GM12878 (cell line): ENCODE results near the gene F12. TPM values are rescaled to one million over a fixed set of nuclear protein-coding genes. Genes with fewer than 3 reads are reported as not detected.

Experiments
- ATAC-seq: fragments of 200-7000 bp; cut with Tn5 transposase; 3 replicates; pipeline ENCODE4 v1.9.1; 2020; ENCODE audit warnings: mild to moderate bottlenecking, moderate library complexity
- BruUV-seq: library from RNA; stranded (reverse); fragments of 400-500 nt; replicated peaks from 2 replicates; lab custom pipeline; 2021; lab: Mats Ljungman, UMichigan
- CTCF ChIA-PET: fragments of 300-600 bp; sonication (Branson Sonifier 250); formaldehyde crosslinking; extraction: SDS; loops from one replicate; lab custom pipeline; 2021; ENCODE audit warnings: inconsistent platforms; lab: Yijun Ruan, JAX
- POLR2A ChIA-PET: fragments of 350-600 bp; formaldehyde crosslinking; extraction: SDS; loops from one replicate; lab custom pipeline; 2021; ENCODE audit warnings: inconsistent platforms; lab: Charles Lee
- RAD21 ChIA-PET: fragments of 300-600 bp; sonication (Branson Sonifier 250); formaldehyde crosslinking; loops from one replicate; lab custom pipeline; 2023; ENCODE audit warnings: antibody characterized with exemption; ENCODE audit not compliant: unreplicated experiment; lab: Charles Lee
- SMC1A ChIA-PET: fragments of 300-600 bp; sonication (Branson Sonifier 250); formaldehyde crosslinking; loops from one replicate; lab custom pipeline; 2023; ENCODE audit not compliant: unreplicated experiment, uncharacterized antibody; lab: Charles Lee
- DNase-seq: peaks from one replicate; pipeline ENCODE4 v3.0.0-alpha.2; 2011; ENCODE audit warnings: low read depth, low spot score
- FAIRE-seq: peaks from 3 replicates; lab custom pipeline; 2011; peaks lifted over from hg19 to GRCh38; lab: Jason Lieb, UNC
- H2AFZ ChIP-seq: 2 replicates; pipeline ENCODE4 v1.6.0; 2011; ENCODE audit warnings: low read depth, low read length, control low read depth; ENCODE audit not compliant: control insufficient read depth
- H3K27ac ChIP-seq: 2 replicates; pipeline ENCODE4 v1.5.1; 2011; ENCODE audit warnings: control low read depth; ENCODE audit not compliant: control insufficient read depth, insufficient read depth
- H3K27me3 ChIP-seq, 2 experiments: replicated peaks in 1 of 2; 2 replicates each; pipeline versions ENCODE4 v1.6.0 to v1.6.1; 2011; ENCODE audit warnings: low read length in 1 of 2; ENCODE audit not compliant: control insufficient read depth in 2 of 2, insufficient read depth in 2 of 2
- H3K36me3 ChIP-seq, 2 experiments: 2 replicates each; pipeline ENCODE4 v1.5.1; 2011; ENCODE audit warnings: low read length in 1 of 2; ENCODE audit not compliant: control insufficient read depth in 2 of 2, insufficient read depth in 2 of 2
- H3K4me1 ChIP-seq: 2 replicates; pipeline ENCODE4 v1.6.1; 2011; ENCODE audit warnings: mild to moderate bottlenecking, low read length, moderate library complexity, mixed read lengths; ENCODE audit not compliant: control insufficient read depth, insufficient read depth
- H3K4me2 ChIP-seq: 2 replicates; pipeline ENCODE4 v1.6.0; 2011; ENCODE audit warnings: control low read depth; ENCODE audit not compliant: control insufficient read depth, insufficient read depth
- H3K4me3 ChIP-seq: fragments of 200-600 bp; sonication (generic); 2 replicates; pipeline ENCODE4 v1.5.1; 2016
- H3K79me2 ChIP-seq: 2 replicates; pipeline ENCODE4 v1.6.0; 2011; ENCODE audit warnings: low read length; ENCODE audit not compliant: control insufficient read depth, insufficient read depth
- H3K9ac ChIP-seq: 2 replicates; pipeline ENCODE4 v1.8.0; 2011; ENCODE audit warnings: low read length, control low read depth, mixed read lengths; ENCODE audit not compliant: control insufficient read depth, insufficient read depth
- H3K9me3 ChIP-seq: replicated peaks from 3 replicates; pipeline ENCODE4 v1.5.1; 2011; ENCODE audit warnings: mild to moderate bottlenecking, low read length; ENCODE audit not compliant: control insufficient read depth, insufficient read depth
- H4K20me1 ChIP-seq: 2 replicates; pipeline ENCODE4 v1.6.0; 2011; ENCODE audit not compliant: control insufficient read depth, insufficient read depth
- CTCF ChIP-seq, 3 experiments: IDR thresholded peaks in 2 of 3; conservative IDR thresholded peaks in 1 of 3; 2 replicates each; pipeline ENCODE4 v1.5.1; 2011; ENCODE audit warnings: low read depth in 3 of 3, low read length in 3 of 3, mild to moderate bottlenecking in 3 of 3, control low read depth in 2 of 3, moderate library complexity in 2 of 3, inconsistent platforms in 1 of 3, mixed read lengths in 1 of 3; ENCODE audit not compliant: control insufficient read depth in 2 of 3, insufficient read depth in 1 of 3; ENCODE audit errors: extremely low read depth in 1 of 3
- NR2C2 ChIP-seq: IDR thresholded peaks from 2 replicates; pipeline ENCODE4 v1.6.1; 2011; ENCODE audit warnings: borderline replicate concordance, low read depth; ENCODE audit not compliant: control insufficient read depth, insufficient read length
- RAD21 ChIP-seq: IDR thresholded peaks from 2 replicates; pipeline ENCODE4 v1.6.1; 2011; ENCODE audit warnings: mild to moderate bottlenecking, low read depth, low read length, moderate library complexity; ENCODE audit not compliant: insufficient read depth
- RFX5 ChIP-seq: IDR thresholded peaks from 2 replicates; pipeline ENCODE4 v1.6.1; 2011; ENCODE audit warnings: low read depth, low read length, improper control_type of control experiment
- SMC3 ChIP-seq: IDR thresholded peaks from 2 replicates; pipeline ENCODE4 v1.6.1; 2011; ENCODE audit warnings: low read length, improper control_type of control experiment, borderline replicate concordance
- WGBS: methylation state at CpG from one replicate; pipeline ENCODE4 v1.1.6; 2016; ENCODE audit warnings: low lambda C conversion rate; ENCODE audit not compliant: insufficient replicate concordance, insufficient coverage; ENCODE audit errors: missing lambda C conversion rate; 5-methylcytosine and 5-hydroxymethylcytosine counted together
- in situ Hi-C: fragments of 300-500 bp; cut with MboI; formaldehyde crosslinking; loops from 9 replicates; pipeline ENCODE4 v1.14.3; 2018; ENCODE audit warnings: mixed read lengths
- intact Hi-C: fragments of 100-400 bp; cut with micrococcal nuclease; formaldehyde crosslinking; loops from one replicate; pipeline ENCODE4 v1.14.2; 2022; ENCODE audit not compliant: unreplicated experiment
- polyA plus RNA-seq, 11 experiments: library from polyadenylated mRNA; depleted of rRNA in 4 of 11; unstranded in 6 of 11; stranded (reverse) in 5 of 11; fragments of >200 nt; fragmentation: Nextera tagmentation in 4 of 11; fragmentation: Illumina TruSeq in 1 of 11; extraction: Ambion mirVana in 4 of 11; extraction: Trizol in 1 of 11; gene quantifications; 1 replicate in 1 of 11; 2 replicates in 10 of 11; pipeline versions ENCODE4 v1.2.1 to v1.2.3, GENCODE V29; 2011 to 2016; ENCODE audit warnings: inconsistent platforms in 2 of 11, missing spikeins in 2 of 11, low read depth in 1 of 11
- total RNA-seq, 4 experiments: library from RNA; depleted of rRNA in 3 of 4; stranded (reverse); fragments of >200 nt in 3 of 4; fragmentation: Illumina TruSeq in 1 of 4; extraction: Trizol in 1 of 4; gene quantifications; 2 replicates each; pipeline versions ENCODE4 v1.2.1 to v1.2.3, GENCODE V29; 2013 to 2021

The F12 gene
- total and polyA plus RNA-seq, 10 of the 15 experiments (the other 5 are each of a cell fraction or from before 2014, with no cell fraction given) = 0.25 to 11.3 (median 5.5) TPM

- no peak overlapping the region for H3K9ac ChIP-seq
- ATAC-seq = peak; percentile 31
- no TSS peak for BruUV-seq
- H2AFZ ChIP-seq = no peak overlapping the region
- peaks cover 6% of the 10 kb centered on the region for H3K4me1 ChIP-seq
- ChIA-PET POLR2A (interaction anchor here (0.6 to 1.0 kb wide), 2 partner anchors 30 to 31 kb away, joined by 3 read pairs; partner anchors contain the start of gene LMAN2), CTCF (interaction anchor here (1.0 to 2.5 kb wide), 6 partner anchors 13 to 269 kb away, joined by 3 to 22 read pairs (median 6); partner anchors contain the start of gene LMAN2), RAD21 (interaction anchor here (0.7 to 1.5 kb wide), 4 partner anchors 13 to 38 kb away, joined by 3 to 5 read pairs (median 4); no protein-coding TSS in a partner anchor), SMC1A (interaction anchor here (0.6 to 1.4 kb wide), 5 partner anchors 12 to 780 kb away, joined by 3 to 5 read pairs (median 3); no protein-coding TSS in a partner anchor)
- H3K27ac ChIP-seq = no peak overlapping the region
- no peaks in the 10 kb centered on the region for H3K36me3 ChIP-seq
- H3K27me3 ChIP-seq = no peaks in the 10 kb centered on the region
- in situ Hi-C loops = loop anchor here (25.0 kb wide), 1 partner anchor 1345 kb away; no protein-coding TSS in a partner anchor
- no peak for DNase-seq
- H3K4me3 ChIP-seq = no peak overlapping the region
- H3K4me2 ChIP-seq = no peak overlapping the region
- intact Hi-C loops = no loop called here
- FAIRE-seq = no peak
- WGBS = 59% methylated on average over 11 of the region's 11 CpGs
- no peaks in the 10 kb centered on the region for H3K79me2 ChIP-seq
- no peaks in the 10 kb centered on the region for H3K9me3 ChIP-seq
- TF ChIP-seq RFX5 (no peak), NR2C2 (no peak), CTCF (IDR thresholded peaks at IDR 0.05 in 2 of 3, conservative IDR thresholded peaks at IDR 0.05 in 1 of 3; ENCODE audit: control insufficient read depth in 2 of 3, extremely low read depth in 1 of 3, insufficient read depth in 1 of 3, low read depth in 3 of 3, low read length in 3 of 3) (peak; percentile 17 to 25 (median 20); a peak in 3 of 6 replicates), RAD21 (peak; percentile 29; the same call in 1 of the 2 replicates), SMC3 (peak; percentile 13; the same call in 1 of the 2 replicates)
- H4K20me1 ChIP-seq = no peaks in the 10 kb centered on the region
These were observed 26.8 kb downstream of the F12 start for GRCh38 chr5:177382423-177383029.
